Right renal cortex interstitium (tissue), 3 donors: ENCODE results near the gene ORC4. TPM values are rescaled to one million over a fixed set of nuclear protein-coding genes. Genes with fewer than 3 reads are reported as not detected.

Experiments used
- DNase-seq, 3 donors: peaks; one replicate each; pipeline ENCODE4 v3.0.0-alpha.2; 2013; ENCODE audit warnings: low read depth in 3 of 3, low spot score in 2 of 3
- polyA plus RNA-seq, 3 donors: library from polyadenylated mRNA; unstranded; fragments of 120-200 nt; gene quantifications; one replicate each; pipeline ENCODE4 v1.2.1, GENCODE V29; 2013; ENCODE audit not compliant: insufficient read length in 3 of 3

ORC4 gene
- 100 to 1,000 TPM; 117 to 123 (median 119) TPM for polyA plus RNA-seq

- peak; percentile 99 for DNase-seq
Observed at GRCh38 chr2:148020111-148021058, at the start of gene ORC4. Gene ORC4, minus strand, starts transcription at chr2:148020737. Its CDS starts 44,779 bp downstream, at chr2:147975958.

GRCh38 chr2:148067801-148068200 is 47.3 kb upstream of the ORC4 start:
- DNase-seq: no peak

DNA sequence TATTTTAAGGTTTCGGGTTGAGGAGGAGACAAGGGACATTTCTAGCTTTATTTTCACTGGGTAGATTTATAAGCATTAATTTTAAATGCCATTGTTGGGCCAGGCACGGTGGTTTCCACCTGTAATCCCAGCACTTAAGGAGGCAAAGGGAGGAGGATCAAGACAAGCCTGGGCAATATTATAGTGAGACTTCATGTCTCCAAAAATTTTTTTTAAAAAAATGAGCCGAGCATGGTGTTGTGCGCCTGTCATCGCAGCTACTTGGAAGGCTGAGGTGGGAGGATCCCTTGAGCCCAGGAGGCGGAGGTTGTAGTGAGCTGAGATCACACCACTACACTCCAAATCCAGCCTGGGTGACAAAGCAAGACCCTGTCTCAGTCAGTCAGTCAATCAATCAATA is 45.4 kb upstream of the ORC4 start:
- no peak for DNase-seq

DNA sequence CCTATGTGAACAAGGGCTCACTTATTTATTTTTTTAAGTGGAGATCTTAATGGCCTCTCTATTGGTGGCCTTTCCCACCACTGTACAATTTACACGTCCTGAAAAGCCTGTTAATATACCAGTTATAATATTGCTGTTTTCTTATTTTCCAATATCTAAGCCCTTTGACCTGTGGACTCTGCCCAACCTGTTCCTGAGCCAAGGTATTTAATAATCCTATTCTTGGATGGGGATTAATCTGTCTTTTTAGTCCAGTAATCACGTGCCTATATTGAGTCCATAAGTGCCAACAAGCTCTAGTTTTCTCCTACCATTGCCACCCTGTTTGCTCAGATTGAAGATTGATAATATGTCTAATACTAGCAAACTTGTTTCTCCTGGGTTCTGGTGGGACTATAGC is 43.1 kb upstream of the ORC4 start:
- no peak for DNase-seq

GRCh38 chr2:148058641-148059040 is 38.1 kb upstream of the ORC4 start:
- DNase-seq: no peak

- DNase-seq: no peak
Observed at GRCh38 chr2:148052687-148053086, 32.1 kb upstream of the ORC4 start.

- DNase-seq: no peak
Observed at GRCh38 chr2:148049284-148049683, 28.7 kb upstream of the ORC4 start.

GRCh38 chr2:148048475-148049221 is 28.1 kb upstream of the ORC4 start:
- no peak for DNase-seq

DNA sequence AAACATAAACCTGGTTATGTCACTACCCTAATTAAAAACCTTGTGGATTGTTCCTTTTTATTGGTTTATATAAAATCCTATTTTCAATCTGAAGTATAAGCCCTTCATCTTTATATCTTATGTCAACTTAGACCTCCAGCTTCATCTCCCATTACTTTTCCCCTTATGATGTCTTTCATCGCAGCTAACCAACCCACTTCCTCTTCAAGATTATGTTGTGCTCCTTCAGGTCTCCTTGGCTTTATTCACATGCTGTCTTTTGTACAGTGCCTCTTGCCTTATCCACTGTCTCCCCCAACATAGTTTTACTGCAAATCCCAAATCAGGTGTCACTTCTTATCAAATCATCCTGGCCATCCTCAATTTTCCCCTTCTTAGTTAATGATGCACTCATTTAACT is 26.3 kb upstream of the ORC4 start:
- DNase-seq: no peak

DNA sequence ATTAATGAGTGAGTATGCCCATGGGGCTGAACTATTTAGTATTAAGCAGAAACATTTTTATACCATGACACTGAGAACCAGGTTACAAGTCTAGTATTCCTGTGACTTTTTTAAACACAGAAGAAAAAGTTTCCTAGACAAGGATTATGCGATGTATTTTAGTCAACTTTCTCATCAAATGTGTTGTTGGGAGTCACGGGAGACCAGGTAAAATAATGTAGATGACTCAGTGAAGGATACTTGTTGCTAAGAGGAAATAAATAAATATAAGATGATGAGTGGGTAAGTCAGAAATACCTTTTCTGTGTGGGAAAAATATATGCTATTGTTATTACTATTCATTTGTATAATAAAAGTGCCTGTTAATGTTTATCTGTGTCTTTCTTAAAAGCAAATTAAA is 23.8 kb upstream of the ORC4 start:
- no peak for DNase-seq

DNA sequence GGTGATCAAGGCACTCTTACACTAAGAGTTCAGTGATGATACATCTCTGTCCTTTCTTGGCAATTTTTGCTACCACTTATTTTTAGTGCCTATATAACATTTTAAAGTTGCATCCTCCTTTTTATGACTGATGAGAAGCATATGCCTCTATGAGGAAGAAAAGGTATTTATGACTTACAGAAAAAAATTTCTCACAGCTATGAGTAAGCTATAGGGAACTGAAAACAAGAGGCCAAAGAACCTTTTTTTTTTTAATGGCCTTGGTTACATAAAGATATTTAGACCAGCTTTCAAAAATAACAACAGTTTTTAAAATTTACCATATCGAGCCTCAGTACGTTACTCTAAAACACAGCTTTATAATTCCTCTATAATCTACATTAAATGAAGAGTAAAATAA is 21.7 kb upstream of the ORC4 start:
- DNase-seq: no peak

DNA sequence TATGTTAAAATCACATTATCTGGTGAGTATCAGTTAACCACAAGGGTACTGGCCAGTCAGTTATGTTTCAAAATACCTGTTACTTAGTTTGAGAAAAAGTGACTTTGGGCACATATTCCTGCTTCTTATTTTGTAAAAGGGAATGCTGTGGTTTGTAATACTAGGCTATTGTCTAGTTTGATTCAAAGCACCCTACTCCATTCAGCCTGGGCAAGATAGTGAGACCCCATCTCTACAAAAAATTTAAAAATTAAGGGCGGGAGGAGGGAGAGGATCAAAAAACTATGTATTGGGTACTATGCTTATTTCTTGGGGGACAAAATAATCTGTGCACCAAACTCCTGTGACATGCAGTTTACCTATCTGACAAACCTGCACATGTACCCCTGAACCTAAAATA is 19.2 kb upstream of the ORC4 start:
- DNase-seq: no peak

- no peak for DNase-seq
Observed at GRCh38 chr2:148032215-148032614, 11.7 kb upstream of the ORC4 start.

DNA sequence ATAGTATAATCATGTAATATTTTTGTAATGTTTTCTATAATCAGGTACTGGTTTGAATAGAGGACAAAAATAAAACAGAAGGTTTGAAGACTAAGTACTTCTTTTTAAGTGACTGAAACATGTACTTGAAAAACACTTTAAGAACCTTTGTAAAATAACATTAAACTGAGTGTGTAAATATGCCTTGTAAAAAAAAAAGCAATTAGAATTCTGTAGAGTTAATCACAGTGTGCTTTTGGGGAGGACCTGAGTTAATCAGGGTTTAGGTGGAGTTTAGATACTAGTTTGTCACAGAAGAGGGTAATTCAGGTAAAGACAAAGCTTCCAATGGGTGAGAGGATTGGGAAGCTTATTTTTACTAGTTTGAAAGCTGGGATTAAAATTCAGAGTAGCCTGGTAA is 10.6 kb upstream of the ORC4 start:
- no peak for DNase-seq

DNA sequence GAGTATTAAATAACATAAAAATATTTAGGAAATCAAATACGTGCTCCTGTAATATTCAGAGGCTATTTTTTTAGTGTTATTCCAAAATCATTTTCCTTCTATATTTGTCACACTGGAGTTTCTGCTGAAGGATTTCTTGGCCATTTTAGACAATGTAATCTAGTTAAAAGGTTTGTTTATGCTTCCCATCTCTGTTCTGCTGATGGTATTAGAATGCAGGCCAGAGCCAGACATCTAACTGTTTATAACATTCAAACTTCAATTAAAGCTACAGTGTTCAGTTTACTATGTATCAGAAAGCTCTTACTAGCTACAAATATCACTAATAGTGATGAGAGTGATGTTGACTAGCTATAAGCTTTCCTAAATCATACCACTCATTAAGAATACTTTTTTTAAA is 8.2 kb upstream of the ORC4 start:
- DNase-seq: no peak

DNA sequence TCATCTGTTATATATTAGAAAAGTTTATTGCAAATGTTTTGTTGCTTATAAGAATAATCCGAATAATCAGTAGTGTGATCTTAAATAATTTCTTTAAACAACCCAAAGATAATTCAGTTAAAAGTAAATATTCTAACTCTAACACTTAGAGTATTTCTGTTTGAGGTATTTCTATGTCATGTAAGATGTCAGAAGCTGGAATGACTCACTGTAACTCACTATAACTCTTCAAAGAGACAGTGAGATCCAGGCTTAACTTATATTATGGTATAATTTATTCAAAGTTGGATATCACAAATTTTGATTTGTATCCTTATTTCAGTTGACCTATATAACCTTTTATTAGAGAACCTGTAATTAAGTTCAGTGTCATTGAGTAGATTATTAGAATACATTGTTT is 7.3 kb upstream of the ORC4 start:
- DNase-seq: no peak

GRCh38 chr2:148026573-148026972 is 6.0 kb upstream of the ORC4 start:
- DNase-seq: no peak

DNA sequence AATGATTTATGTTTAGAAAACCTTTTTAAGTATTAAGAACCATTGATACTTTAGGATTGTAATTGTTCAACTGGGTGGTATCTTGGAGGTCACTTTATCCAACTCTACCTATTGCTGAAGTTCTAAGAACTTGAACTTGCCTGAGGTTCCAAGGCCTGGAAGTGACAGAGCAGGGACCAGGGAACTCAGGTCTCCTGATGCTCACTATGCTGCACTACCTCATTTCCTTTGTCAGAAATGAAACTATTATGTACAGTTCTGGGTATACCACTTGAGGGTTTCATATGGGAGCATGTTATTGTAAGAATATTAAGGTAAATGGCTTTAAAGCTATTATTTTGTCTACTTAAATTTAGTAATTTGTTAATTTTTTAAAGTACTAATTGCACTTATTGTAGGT is 3.3 kb upstream of the ORC4 start:
- DNase-seq: no peak

DNA sequence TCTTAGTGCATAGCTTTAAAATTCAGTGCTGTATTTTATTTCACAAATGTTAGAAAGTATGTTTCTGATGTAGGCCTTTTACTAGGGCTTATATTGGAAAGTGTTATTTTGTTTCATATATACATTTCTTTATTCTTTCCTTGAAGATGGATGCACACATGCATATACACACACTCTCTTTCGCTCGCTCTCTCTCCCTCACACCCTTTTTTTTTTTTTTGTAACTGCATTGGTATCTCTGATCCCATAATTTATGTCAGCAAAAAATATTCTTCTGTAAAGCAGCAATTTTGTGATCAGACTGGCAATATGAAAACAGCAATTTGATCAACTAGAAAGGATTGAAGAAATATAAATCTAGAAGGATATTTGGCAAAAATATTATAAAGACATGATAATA is 2.3 kb upstream of the ORC4 start:
- DNase-seq: no peak

DNA sequence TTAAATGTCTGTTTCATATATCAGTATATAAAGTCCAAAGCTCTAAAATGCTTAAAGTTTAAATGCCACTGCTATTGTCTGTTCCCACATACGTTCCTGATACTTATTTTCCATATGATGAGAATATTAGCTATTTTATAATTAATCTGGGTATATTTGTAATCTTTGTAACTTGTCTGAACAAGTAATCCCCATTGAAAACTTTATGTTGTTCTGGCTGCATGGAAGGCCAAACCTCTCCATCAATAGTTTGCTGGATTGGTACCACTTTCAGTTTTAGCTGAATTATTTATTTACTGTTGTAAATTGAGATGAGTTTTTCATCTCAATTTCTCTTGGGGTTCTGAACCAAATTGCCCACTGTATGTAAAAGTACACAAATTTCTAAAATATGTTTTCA is 1.8 kb upstream of the ORC4 start:
- DNase-seq: no peak

- no peak for DNase-seq
Observed at GRCh38 chr2:148021886-148022285, 1.3 kb upstream of the ORC4 start.
